H9 (cell line): Measurements from ENCODE around the gene KIAA0513. TPM values are rescaled to one million over a fixed set of nuclear protein-coding genes. Genes with fewer than 3 reads are reported as not detected.
A peak's percentile ranks its signal among the peaks of the same experiment; 100 is the strongest.

ENCODE experiments used
- DNase-seq: peaks from one replicate; pipeline ENCODE4 v3.0.0-alpha.2; 2017
- H2AFZ ChIP-seq: one replicate; pipeline ENCODE4 v1.6.1; 2013; ENCODE audit warnings: mild to moderate bottlenecking, low read length, control low read depth, moderate library complexity
- H2AK5ac ChIP-seq: 2 replicates; pipeline ENCODE4 v1.6.1; 2013; ENCODE audit warnings: low read length, control low read depth, mixed read lengths; ENCODE audit not compliant: insufficient read length
- H2BK120ac ChIP-seq: one replicate; pipeline ENCODE4 v1.6.1; 2013; ENCODE audit warnings: low read depth, mild to moderate bottlenecking, low read length, control low read depth, inconsistent platforms; ENCODE audit not compliant: poor library complexity, severe bottlenecking
- H2BK12ac ChIP-seq: 2 replicates; pipeline ENCODE4 v1.6.1; 2013; ENCODE audit warnings: low read length, control low read depth, mixed read lengths, low read depth; ENCODE audit not compliant: insufficient read length
- H2BK15ac ChIP-seq: 2 replicates; pipeline ENCODE4 v1.6.1; 2013; ENCODE audit warnings: low read depth, low read length, control low read depth
- H2BK20ac ChIP-seq: one replicate; pipeline ENCODE4 v1.6.1; 2013; ENCODE audit warnings: low read depth, mild to moderate bottlenecking, low read length, control low read depth, inconsistent platforms; ENCODE audit not compliant: poor library complexity, severe bottlenecking
- H2BK5ac ChIP-seq: 2 replicates; pipeline ENCODE4 v1.6.1; 2013; ENCODE audit warnings: low read length, control low read depth, mixed read lengths; ENCODE audit not compliant: insufficient read length
- H3K14ac ChIP-seq: 2 replicates; pipeline ENCODE4 v1.6.1; 2013; ENCODE audit warnings: low read length, control low read depth; ENCODE audit not compliant: insufficient read depth
- H3K18ac ChIP-seq: 2 replicates; pipeline ENCODE4 v1.6.1; 2013; ENCODE audit warnings: low read depth, mild to moderate bottlenecking, mixed read lengths, low read length, control low read depth; ENCODE audit not compliant: insufficient read length
- H3K23ac ChIP-seq: 2 replicates; pipeline ENCODE4 v1.6.1; 2013; ENCODE audit warnings: low read length, control low read depth, mixed read lengths, low read depth; ENCODE audit not compliant: insufficient read length
- H3K23me2 ChIP-seq: 2 replicates; pipeline ENCODE4 v1.6.1; 2013; ENCODE audit warnings: low read depth, mild to moderate bottlenecking, mixed read lengths, low read length, control low read depth; ENCODE audit not compliant: insufficient read length, poor library complexity, severe bottlenecking
- H3K27ac ChIP-seq: 2 replicates; pipeline ENCODE4 v1.5.1; 2013; ENCODE audit warnings: low read length, control low read depth, mixed read lengths, low read depth; ENCODE audit not compliant: insufficient read length
- H3K27me3 ChIP-seq: 2 replicates; pipeline ENCODE4 v1.6.1; 2013; ENCODE audit warnings: low read length, control low read depth, inconsistent platforms; ENCODE audit not compliant: insufficient read depth
- H3K4ac ChIP-seq: 2 replicates; pipeline ENCODE4 v1.6.1; 2013; ENCODE audit warnings: low read depth, mild to moderate bottlenecking, control low read depth, inconsistent platforms, low read length, moderate library complexity
- H3K4me1 ChIP-seq: 2 replicates; pipeline ENCODE4 v1.6.1; 2013; ENCODE audit warnings: low read length, control low read depth, inconsistent platforms; ENCODE audit not compliant: insufficient read depth
- H3K4me2 ChIP-seq: 2 replicates; pipeline ENCODE4 v1.6.1; 2013; ENCODE audit warnings: low read length, control low read depth, mixed read lengths; ENCODE audit not compliant: insufficient read length, insufficient read depth
- H3K56ac ChIP-seq: 2 replicates; pipeline ENCODE4 v1.6.1; 2013; ENCODE audit warnings: low read depth, mild to moderate bottlenecking, mixed read lengths, low read length, control low read depth; ENCODE audit not compliant: insufficient read length
- H3K79me1 ChIP-seq: 2 replicates; pipeline ENCODE4 v1.6.1; 2013; ENCODE audit warnings: low read depth, mild to moderate bottlenecking, moderate library complexity, low read length, control low read depth, inconsistent platforms; ENCODE audit not compliant: insufficient read depth, poor library complexity, severe bottlenecking
- H3K79me2 ChIP-seq: 2 replicates; pipeline ENCODE4 v1.6.1; 2013; ENCODE audit warnings: low read length, control low read depth, inconsistent platforms; ENCODE audit not compliant: insufficient read depth
- H3K9ac ChIP-seq: 2 replicates; pipeline ENCODE4 v1.6.1; 2013; ENCODE audit warnings: low read length, control low read depth, mixed read lengths; ENCODE audit not compliant: insufficient read length; ENCODE audit errors: extremely low read depth
- H3K9me3 ChIP-seq: one replicate; pipeline ENCODE4 v1.6.1; 2013; ENCODE audit warnings: low read depth, low read length, inconsistent platforms; ENCODE audit not compliant: control insufficient read depth
- H3T11ph ChIP-seq: one replicate; pipeline ENCODE4 v1.6.1; 2013; ENCODE audit warnings: mild to moderate bottlenecking, low read length, control low read depth, inconsistent platforms
- H4K20me1 ChIP-seq: one replicate; pipeline ENCODE4 v1.6.1; 2013; ENCODE audit not compliant: control insufficient read depth, insufficient read length, insufficient read depth
- H4K5ac ChIP-seq: 2 replicates; pipeline ENCODE4 v1.6.1; 2013; ENCODE audit warnings: low read depth, mild to moderate bottlenecking, mixed read lengths, low read length, control low read depth; ENCODE audit not compliant: insufficient read length
- H4K8ac ChIP-seq: replicated peaks from 2 replicates; pipeline ENCODE4 v1.6.1; 2013; ENCODE audit warnings: low read length, control low read depth, mixed read lengths, low read depth; ENCODE audit not compliant: insufficient read length
- H4K91ac ChIP-seq: 2 replicates; pipeline ENCODE4 v1.6.1; 2013; ENCODE audit warnings: low read depth, mild to moderate bottlenecking, moderate library complexity, mixed read lengths, low read length, control low read depth; ENCODE audit not compliant: insufficient read length
- H3K27ac Mint-ChIP-seq, 3 experiments: 2 replicates in 2 of 3; 3 replicates in 1 of 3; pipeline ENCODE4 v1.8.0; 2020 to 2021; ENCODE audit warnings: mixed read lengths in 3 of 3, mild to moderate bottlenecking in 1 of 3, moderate library complexity in 1 of 3
- H3K27me3 Mint-ChIP-seq: 2 replicates; pipeline ENCODE4 v1.8.0; 2021; ENCODE audit warnings: low read depth, mild to moderate bottlenecking, moderate library complexity, mixed read lengths
- H3K36me3 Mint-ChIP-seq, 3 experiments: 2 replicates in 2 of 3; 3 replicates in 1 of 3; pipeline ENCODE4 v1.8.0; 2020 to 2021; ENCODE audit warnings: low read depth in 3 of 3, mixed read lengths in 3 of 3; ENCODE audit not compliant: insufficient read depth in 1 of 3
- H3K4me1 Mint-ChIP-seq, 2 experiments: 2 replicates each; pipeline ENCODE4 v1.8.0; 2020; ENCODE audit warnings: mixed read lengths in 2 of 2
- H3K4me3 Mint-ChIP-seq, 2 experiments: 2 replicates in 1 of 2; 3 replicates in 1 of 2; pipeline ENCODE4 v1.8.0; 2020 to 2021; ENCODE audit warnings: mild to moderate bottlenecking in 2 of 2, mixed read lengths in 2 of 2, moderate library complexity in 1 of 2
- H3K9me3 Mint-ChIP-seq, 2 experiments: 2 replicates in 1 of 2; 3 replicates in 1 of 2; pipeline ENCODE4 v1.8.0; 2020; ENCODE audit warnings: mild to moderate bottlenecking in 2 of 2, mixed read lengths in 2 of 2, moderate library complexity in 1 of 2
- WGBS: extraction: QIAGEN DNeasy Blood & Tissue Kit; methylation state at CpG from one replicate; pipeline ENCODE4 v1.1.7; 2013; ENCODE audit warnings: missing lambda C conversion rate, low lambda C conversion rate, mixed read lengths; ENCODE audit not compliant: insufficient read length; ENCODE audit errors: extremely low coverage; 5-methylcytosine and 5-hydroxymethylcytosine counted together
- total RNA-seq: library from RNA; stranded (reverse); gene quantifications from 2 replicates; pipeline ENCODE4 v1.2.1, GENCODE V29; 2021
- TF ChIP-seq, protein P1 (sequence below): fragments of 200-600 bp; sonication (generic); conservative IDR thresholded peaks from 3 replicates; pipeline ENCODE4 v1.8.0; 2021; ENCODE audit warnings: antibody characterized with exemption, mild to moderate bottlenecking

Gene KIAA0513
- total RNA-seq, 1 experiment from 2014 or later = 4.7 TPM

DNA sequence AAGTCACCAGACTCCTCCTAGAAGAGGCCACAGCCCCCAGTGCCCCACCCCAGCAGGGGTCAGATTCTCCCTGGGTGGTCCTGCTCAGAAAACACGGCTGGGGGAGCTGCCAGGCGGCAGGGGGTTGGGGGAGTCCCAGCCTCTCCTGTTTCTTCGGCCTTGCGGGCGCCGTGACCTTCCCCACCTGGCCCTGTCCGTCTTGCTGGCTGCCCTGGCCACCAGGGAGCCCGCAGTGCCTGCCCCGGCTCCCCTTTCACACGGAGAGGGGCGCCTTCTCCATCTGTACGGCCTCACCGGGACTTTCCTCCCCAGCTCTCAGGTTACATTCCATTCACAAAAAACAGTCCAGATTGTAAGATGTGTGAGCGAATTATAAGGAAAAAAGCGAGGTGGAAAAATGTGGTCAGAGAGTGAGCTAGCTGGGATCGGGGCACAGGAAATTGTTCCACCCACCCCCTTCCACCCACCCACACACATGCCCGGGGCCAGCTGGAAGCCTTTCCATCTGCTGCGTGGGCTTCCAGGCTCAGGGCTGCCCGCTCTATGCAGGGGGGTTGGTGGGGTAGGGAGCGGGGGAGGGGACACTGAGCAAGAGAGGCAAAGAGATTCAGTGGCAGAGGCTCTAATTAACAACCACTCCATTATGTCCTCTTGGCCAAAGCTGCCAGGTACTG is 99.2 kb downstream of the KIAA0513 start:
- peaks cover 29 to 36% of the 10 kb centered on the region in 2 experiments for H3K4me1 Mint-ChIP-seq
- no peak overlapping the region for H3K23ac ChIP-seq
- no peak overlapping the region for H3K56ac ChIP-seq
- H4K5ac ChIP-seq = no peak overlapping the region
- peaks cover 3% of the 10 kb centered on the region; the same call in 1 of the 2 replicates for H3K4me1 ChIP-seq
- no peak overlapping the region for H2AK5ac ChIP-seq
- H3K27me3 ChIP-seq = no peaks in the 10 kb centered on the region
- no peak overlapping the region for H2BK12ac ChIP-seq
- H3K4me3 Mint-ChIP-seq = peak overlapping the region in 1 of 2 experiments; percentile 2; a peak in 2 of 5 replicates
- no peak overlapping the region for H3K18ac ChIP-seq
- no CpG with 5 or more reads among the region's 20 CpGs for WGBS
- H2AFZ ChIP-seq = no peak overlapping the region
- no peak for DNase-seq
- H3K79me2 ChIP-seq = no peaks in the 10 kb centered on the region
- H3K27ac Mint-ChIP-seq = peak overlapping the region in 1 of 3 experiments; percentile 9; a peak in 2 of 7 replicates
- peaks cover 16% of the 10 kb centered on the region for H3K27me3 Mint-ChIP-seq
- no peaks in the 10 kb centered on the region for H3K79me1 ChIP-seq
- H3K9me3 ChIP-seq = no peaks in the 10 kb centered on the region
- no peaks in the 10 kb centered on the region; a peak in 1 of 7 replicates for H3K36me3 Mint-ChIP-seq
- TF ChIP-seq, protein P1, sequence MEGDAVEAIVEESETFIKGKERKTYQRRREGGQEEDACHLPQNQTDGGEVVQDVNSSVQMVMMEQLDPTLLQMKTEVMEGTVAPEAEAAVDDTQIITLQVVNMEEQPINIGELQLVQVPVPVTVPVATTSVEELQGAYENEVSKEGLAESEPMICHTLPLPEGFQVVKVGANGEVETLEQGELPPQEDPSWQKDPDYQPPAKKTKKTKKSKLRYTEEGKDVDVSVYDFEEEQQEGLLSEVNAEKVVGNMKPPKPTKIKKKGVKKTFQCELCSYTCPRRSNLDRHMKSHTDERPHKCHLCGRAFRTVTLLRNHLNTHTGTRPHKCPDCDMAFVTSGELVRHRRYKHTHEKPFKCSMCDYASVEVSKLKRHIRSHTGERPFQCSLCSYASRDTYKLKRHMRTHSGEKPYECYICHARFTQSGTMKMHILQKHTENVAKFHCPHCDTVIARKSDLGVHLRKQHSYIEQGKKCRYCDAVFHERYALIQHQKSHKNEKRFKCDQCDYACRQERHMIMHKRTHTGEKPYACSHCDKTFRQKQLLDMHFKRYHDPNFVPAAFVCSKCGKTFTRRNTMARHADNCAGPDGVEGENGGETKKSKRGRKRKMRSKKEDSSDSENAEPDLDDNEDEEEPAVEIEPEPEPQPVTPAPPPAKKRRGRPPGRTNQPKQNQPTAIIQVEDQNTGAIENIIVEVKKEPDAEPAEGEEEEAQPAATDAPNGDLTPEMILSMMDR = no peak
- no peak overlapping the region for H2BK120ac ChIP-seq
- H3K9ac ChIP-seq = no peak overlapping the region
- H3K27ac ChIP-seq = no peak overlapping the region
- H3T11ph ChIP-seq = no peak overlapping the region
- H3K4me2 ChIP-seq = peak overlapping the region; percentile 18
- no peak overlapping the region for H3K4ac ChIP-seq
- H4K8ac ChIP-seq = no peak overlapping the region
- no peak overlapping the region; the same call in 1 of the 2 replicates for H3K14ac ChIP-seq
- H2BK5ac ChIP-seq = no peak overlapping the region
- no peak overlapping the region for H2BK20ac ChIP-seq
- H4K91ac ChIP-seq = no peak overlapping the region
- H2BK15ac ChIP-seq = no peak overlapping the region
- H3K23me2 ChIP-seq = no peaks in the 10 kb centered on the region
- H4K20me1 ChIP-seq = no peaks in the 10 kb centered on the region
- H3K9me3 Mint-ChIP-seq = peaks cover 0 to 9% of the 10 kb centered on the region in 2 experiments; a peak in 3 of 5 replicates
